Activated CD8-positive, alpha-beta memory T cell treated with anti-CD3 and anti-CD28 coated beads, Interleukin-2, amount 50 U/mL, for 24 hours (primary cell): ENCODE results near the gene RGS4.

ENCODE experiments used
- DNase-seq: peaks from one replicate; pipeline ENCODE4 v3.0.0-alpha.2; 2020; ENCODE audit errors: extremely low read depth

RGS4 gene

GRCh38 chr1:163102590-163102989 is 33.4 kb downstream of the RGS4 start:
- DNase-seq: no peak

- no peak for DNase-seq
Observed at GRCh38 chr1:163104385-163105099, 35.4 kb downstream of the RGS4 start.

GRCh38 chr1:163106364-163106987 is 37.3 kb downstream of the RGS4 start:
- no peak for DNase-seq

- no peak for DNase-seq
Observed at GRCh38 chr1:163107655-163108054, 38.5 kb downstream of the RGS4 start.

- DNase-seq: no peak
Observed at GRCh38 chr1:163115887-163116286, 46.7 kb downstream of the RGS4 start.

- no peak for DNase-seq
Observed at GRCh38 chr1:163119707-163120106, 50.5 kb downstream of the RGS4 start.

GRCh38 chr1:163120372-163120771 is 51.2 kb downstream of the RGS4 start:
- no peak for DNase-seq

GRCh38 chr1:163124812-163125211 is 55.7 kb downstream of the RGS4 start:
- no peak for DNase-seq
